ENCODE results near the gene ZAP70. TPM values are rescaled to one million over a fixed set of nuclear protein-coding genes. Genes with fewer than 3 reads are reported as not detected.
A peak's percentile ranks its signal among the peaks of the same experiment; 100 is the strongest.
"Not testable (repeated sequence)": the region's sequence is repeated elsewhere in the genome, so short reads cannot be mapped to it uniquely, and the experiment has no call there.

Gene ZAP70
- 100 to 1,000 TPM; 167 TPM for total RNA-seq

- no peaks in the 10 kb centered on the region for H3K27me3 Mint-ChIP-seq (ENCODE audit: low read depth)
- intact Hi-C loops (cut with micrococcal nuclease), result loop anchor here (1.0 to 10.0 kb wide), 5 partner anchors 49 to 1621 kb away; partner anchors contain the start of genes ACTR1B, EIF5B and TXNDC9
- no peaks in the 10 kb centered on the region for H3K9me3 Mint-ChIP-seq
- DNase-seq, result peak; percentile 76
- CTCF ChIA-PET, result interaction anchor here (0.9 to 4.1 kb wide), 8 partner anchors 14 to 122 kb away, joined by 3 to 38 read pairs (median 4); partner anchors contain the start of genes ACTR1B and COX5B
- peak within 1 kb of the TSS; percentile 85 for H3K4me3 Mint-ChIP-seq
- H3K36me3 Mint-ChIP-seq (ENCODE audit: low read depth), result peaks cover 26% of the 10 kb centered on the region
- H3K4me1 Mint-ChIP-seq (ENCODE audit: low read depth), result peaks cover 69% of the 10 kb centered on the region
- peak within 1 kb of the TSS; percentile 95 for H3K27ac Mint-ChIP-seq
Measured at GRCh38 chr2:97713296-97714083, at the start of gene ZAP70. Gene ZAP70 (plus strand): TSS chr2:97713576. CDS start chr2:97724037, 10,461 bp downstream.

- intact Hi-C loops (cut with micrococcal nuclease), result loop anchor here (5.0 kb wide), 2 partner anchors 789 to 1131 kb away; no protein-coding TSS in a partner anchor
- peaks cover 12% of the 10 kb centered on the region for H3K36me3 Mint-ChIP-seq (ENCODE audit: low read depth)
Measured at GRCh38 chr2:97663626-97663961, 49.8 kb upstream of the ZAP70 start.

GRCh38 chr2:97663962-97664635 lies 49.3 kb upstream of the ZAP70 start, which contains the start of gene ACTR1B:
Gene ACTR1B (minus strand): TSS chr2:97664044. CDS start chr2:97663890, 154 bp downstream.
- H3K4me1 Mint-ChIP-seq (ENCODE audit: low read depth), result peaks cover 31% of the 10 kb centered on the region
- peak; percentile 98 for DNase-seq
- no peaks in the 10 kb centered on the region for H3K9me3 Mint-ChIP-seq
- peak within 1 kb of the TSS; percentile 93 for H3K4me3 Mint-ChIP-seq
- peaks cover 12% of the 10 kb centered on the region for H3K36me3 Mint-ChIP-seq (ENCODE audit: low read depth)
- H3K27ac Mint-ChIP-seq, result peak within 1 kb of the TSS; percentile 98
- intact Hi-C loops (cut with micrococcal nuclease), result loop anchor here (1.0 to 5.0 kb wide), 9 partner anchors 9 to 1672 kb away; partner anchors contain the start of genes TXNDC9 and ZAP70
- CTCF ChIA-PET, result interaction anchor here (0.8 to 4.5 kb wide), 11 partner anchors 11 to 103 kb away, joined by 3 to 56 read pairs (median 4); partner anchors contain the start of genes COX5B and ZAP70
- no peaks in the 10 kb centered on the region for H3K27me3 Mint-ChIP-seq (ENCODE audit: low read depth)

More at GRCh38 chr2:97663626-97663961, 49.8 kb upstream of the ZAP70 start:
- Mint-ChIP-seq H3K27ac (peak overlapping the region; percentile 98), H3K4me3 (peak overlapping the region; percentile 89), H3K4me1 (ENCODE audit: low read depth) (peaks cover 31% of the 10 kb centered on the region), H3K9me3 (no peaks in the 10 kb centered on the region), H3K27me3 (ENCODE audit: low read depth) (no peaks in the 10 kb centered on the region)
- no peak for DNase-seq
- CTCF ChIA-PET, result interaction anchor here (1.0 to 4.5 kb wide), 12 partner anchors 12 to 770 kb away, joined by 3 to 56 read pairs (median 5); partner anchors contain the start of genes COX5B and ZAP70

- H3K27ac Mint-ChIP-seq, result peak overlapping the region; percentile 97
- DNase-seq, result peak; percentile 30
- peaks cover 31% of the 10 kb centered on the region for H3K4me1 Mint-ChIP-seq (ENCODE audit: low read depth)
- H3K27me3 Mint-ChIP-seq (ENCODE audit: low read depth), result no peaks in the 10 kb centered on the region
- intact Hi-C loops (cut with micrococcal nuclease), result loop anchor here (1.0 to 5.0 kb wide), 9 partner anchors 9 to 1672 kb away; partner anchors contain the start of genes TXNDC9 and ZAP70
- peaks cover 12% of the 10 kb centered on the region for H3K36me3 Mint-ChIP-seq (ENCODE audit: low read depth)
- no peaks in the 10 kb centered on the region for H3K9me3 Mint-ChIP-seq
- H3K4me3 Mint-ChIP-seq, result peak overlapping the region; percentile 93
- CTCF ChIA-PET, result interaction anchor here (0.8 to 4.5 kb wide), 11 partner anchors 11 to 103 kb away, joined by 3 to 56 read pairs (median 4); partner anchors contain the start of genes COX5B and ZAP70
Measured at GRCh38 chr2:97664636-97664970, 48.8 kb upstream of the ZAP70 start.

- Mint-ChIP-seq H3K4me3 (no peak within 1 kb of the TSS), H3K27ac (peak within 1 kb of the TSS; percentile 31), H3K27me3 (ENCODE audit: low read depth) (no peaks in the 10 kb centered on the region), H3K4me1 (ENCODE audit: low read depth) (peaks cover 23% of the 10 kb centered on the region), H3K9me3 (no peaks in the 10 kb centered on the region), H3K36me3 (ENCODE audit: low read depth) (peaks cover 2% of the 10 kb centered on the region)
- CTCF ChIA-PET, result no interaction called here
- no peak for DNase-seq
- intact Hi-C loops (cut with micrococcal nuclease), result no loop called here
Measured at GRCh38 chr2:97669448-97669847, 43.9 kb upstream of the ZAP70 start, which contains the start of gene C2orf92. Gene C2orf92 (plus strand): TSS chr2:97669713. CDS start chr2:97669789, 76 bp downstream.

- H3K4me3 Mint-ChIP-seq, result no peak overlapping the region
- DNase-seq, result no peak
- H3K27ac Mint-ChIP-seq, result no peak overlapping the region
- no peaks in the 10 kb centered on the region for H3K27me3 Mint-ChIP-seq (ENCODE audit: low read depth)
- CTCF ChIA-PET, result interaction anchor here (0.6 to 1.2 kb wide), 2 partner anchors 30 to 36 kb away, joined by 3 read pairs; no protein-coding TSS in a partner anchor
- intact Hi-C loops (cut with micrococcal nuclease), result no loop called here
- H3K4me1 Mint-ChIP-seq (ENCODE audit: low read depth), result peaks cover 21% of the 10 kb centered on the region
- H3K36me3 Mint-ChIP-seq (ENCODE audit: low read depth), result peaks cover 2% of the 10 kb centered on the region
- no peaks in the 10 kb centered on the region for H3K9me3 Mint-ChIP-seq
Measured at GRCh38 chr2:97670471-97670870, 42.9 kb upstream of the ZAP70 start.

GRCh38 chr2:97671526-97671925 lies 41.9 kb upstream of the ZAP70 start:
- peaks cover 23% of the 10 kb centered on the region for H3K4me1 Mint-ChIP-seq (ENCODE audit: low read depth)

GRCh38 chr2:97672606-97673140 lies 40.7 kb upstream of the ZAP70 start:
- not testable (repeated sequence) for DNase-seq; H3K4me3 Mint-ChIP-seq; H3K9me3 Mint-ChIP-seq; H3K27me3 Mint-ChIP-seq (ENCODE audit: low read depth); H3K36me3 Mint-ChIP-seq (ENCODE audit: low read depth)
- peak overlapping the region; percentile 89 for H3K27ac Mint-ChIP-seq
- peaks cover 28% of the 10 kb centered on the region for H3K4me1 Mint-ChIP-seq (ENCODE audit: low read depth)
- intact Hi-C loops (cut with micrococcal nuclease), result loop anchor here (1.0 kb wide), 1 partner anchor 8 kb away; the partner anchor contains the start of gene ACTR1B
- CTCF ChIA-PET, result interaction anchor here (0.8 to 1.6 kb wide), 4 partner anchors 10 to 27 kb away, joined by 4 to 5 read pairs (median 4); no protein-coding TSS in a partner anchor

More at GRCh38 chr2:97671526-97671925, 41.9 kb upstream of the ZAP70 start:
- no peaks in the 10 kb centered on the region for H3K9me3 Mint-ChIP-seq
- peaks cover 2% of the 10 kb centered on the region for H3K36me3 Mint-ChIP-seq (ENCODE audit: low read depth)
- H3K27ac Mint-ChIP-seq, result no peak overlapping the region
- intact Hi-C loops (cut with micrococcal nuclease), result no loop called here
- CTCF ChIA-PET, result no interaction called here
- H3K4me3 Mint-ChIP-seq, result no peak overlapping the region
- DNase-seq, result no peak
- H3K27me3 Mint-ChIP-seq (ENCODE audit: low read depth), result no peaks in the 10 kb centered on the region

- Mint-ChIP-seq H3K4me1 (ENCODE audit: low read depth) (peaks cover 31% of the 10 kb centered on the region), H3K27me3 (ENCODE audit: low read depth) (no peaks in the 10 kb centered on the region), H3K27ac (peak overlapping the region; percentile 89), H3K4me3 (no peak overlapping the region), H3K36me3 (ENCODE audit: low read depth) (peaks cover 2% of the 10 kb centered on the region), H3K9me3 (no peaks in the 10 kb centered on the region)
- CTCF ChIA-PET, result interaction anchor here (0.8 to 1.6 kb wide), 4 partner anchors 11 to 27 kb away, joined by 4 to 5 read pairs (median 4); no protein-coding TSS in a partner anchor
- peak; percentile 57 for DNase-seq
- intact Hi-C loops (cut with micrococcal nuclease), result loop anchor here (1.0 kb wide), 1 partner anchor 9 kb away; the partner anchor contains the start of gene ACTR1B
Measured at GRCh38 chr2:97673182-97673914, 40.0 kb upstream of the ZAP70 start.

GRCh38 chr2:97673915-97674283 lies 39.5 kb upstream of the ZAP70 start:
- CTCF ChIA-PET, result interaction anchor here (1.6 kb wide), 1 partner anchor 11 kb away, joined by 5 read pairs; no protein-coding TSS in a partner anchor
- peak; percentile 81 for DNase-seq
- H3K27me3 Mint-ChIP-seq (ENCODE audit: low read depth), result no peaks in the 10 kb centered on the region
- H3K36me3 Mint-ChIP-seq (ENCODE audit: low read depth), result peaks cover 2% of the 10 kb centered on the region
- peak overlapping the region; percentile 89 for H3K27ac Mint-ChIP-seq
- intact Hi-C loops (cut with micrococcal nuclease), result loop anchor here (1.0 kb wide), 2 partner anchors 10 to 14 kb away; partner anchors contain the start of gene ACTR1B
- no peaks in the 10 kb centered on the region for H3K9me3 Mint-ChIP-seq
- no peak overlapping the region for H3K4me3 Mint-ChIP-seq
- peaks cover 32% of the 10 kb centered on the region for H3K4me1 Mint-ChIP-seq (ENCODE audit: low read depth)

All from activated naive CD4-positive, alpha-beta T cell treated with anti-CD3 and anti-CD28 coated beads for 36 hours (primary cell).